GM23338 (cell line): Measurements from ENCODE around the gene OXLD1. TPM values are rescaled to one million over a fixed set of nuclear protein-coding genes. Genes with fewer than 3 reads are reported as not detected.

Experiments
- ATAC-seq: fragments of 200-7000 bp; cut with Tn5 transposase; 3 replicates; pipeline ENCODE4 v1.9.1; 2020
- DNase-seq: peaks from one replicate; pipeline ENCODE4 v3.0.0-alpha.2; 2015; ENCODE audit warnings: low spot score
- H2AFZ ChIP-seq: fragments of 200-600 bp; sonication (generic); 2 replicates; pipeline ENCODE4 v1.8.0; 2016; ENCODE audit warnings: antibody characterized with exemption, mild to moderate bottlenecking, moderate library complexity
- H3F3A ChIP-seq: fragments of 200-600 bp; sonication (generic); replicated peaks from 2 replicates; pipeline ENCODE4 v1.8.0; 2017; ENCODE audit warnings: antibody characterized with exemption, mixed run types, low read depth
- H3K27ac ChIP-seq: fragments of 200-600 bp; sonication (generic); 2 replicates; pipeline ENCODE4 v1.6.1; 2016; ENCODE audit warnings: low read depth
- H3K27me3 ChIP-seq: fragments of 200-600 bp; sonication (generic); 2 replicates; pipeline ENCODE4 v1.8.0; 2016; ENCODE audit warnings: mild to moderate bottlenecking, mixed run types, moderate library complexity; ENCODE audit not compliant: insufficient read depth
- H3K36me3 ChIP-seq: fragments of 200-600 bp; sonication (generic); 2 replicates; pipeline ENCODE4 v1.8.0; 2016; ENCODE audit warnings: mild to moderate bottlenecking; ENCODE audit not compliant: insufficient read depth
- H3K4me1 ChIP-seq: fragments of 200-600 bp; sonication (generic); 2 replicates; pipeline ENCODE4 v1.8.0; 2016; ENCODE audit warnings: mild to moderate bottlenecking, moderate library complexity; ENCODE audit not compliant: insufficient read depth
- H3K4me2 ChIP-seq: fragments of 200-600 bp; sonication (generic); 2 replicates; pipeline ENCODE4 v1.7.1; 2017; ENCODE audit warnings: mixed run types
- H3K4me3 ChIP-seq: fragments of 200-600 bp; sonication (generic); 2 replicates; pipeline ENCODE4 v1.6.1; 2016; ENCODE audit warnings: mixed run types
- H3K79me2 ChIP-seq: fragments of 200-600 bp; sonication (generic); replicated peaks from 2 replicates; pipeline ENCODE4 v1.8.0; 2017; ENCODE audit warnings: mild to moderate bottlenecking; ENCODE audit not compliant: insufficient read depth
- H3K9me2 ChIP-seq: fragments of 200-600 bp; sonication (generic); 2 replicates; pipeline ENCODE4 v1.8.0; 2017; ENCODE audit not compliant: insufficient read depth
- H4K20me1 ChIP-seq: fragments of 200-600 bp; sonication (generic); replicated peaks from 2 replicates; pipeline ENCODE4 v1.8.0; 2017; ENCODE audit warnings: mild to moderate bottlenecking; ENCODE audit not compliant: insufficient read depth
- H3K27ac Mint-ChIP-seq: 2 replicates; pipeline ENCODE4 v1.8.0; 2020; ENCODE audit warnings: inconsistent platforms, mild to moderate bottlenecking, moderate library complexity, mixed read lengths
- H3K27me3 Mint-ChIP-seq: 3 replicates; pipeline ENCODE4 v1.8.0; 2022; ENCODE audit warnings: low read depth, mild to moderate bottlenecking, moderate library complexity, mixed read lengths, inconsistent platforms; ENCODE audit not compliant: insufficient read depth, poor library complexity
- H3K36me3 Mint-ChIP-seq: 3 replicates; pipeline ENCODE4 v1.8.0; 2021; ENCODE audit warnings: low read depth, mild to moderate bottlenecking, inconsistent platforms, moderate library complexity, mixed read lengths
- H3K4me1 Mint-ChIP-seq: 3 replicates; pipeline ENCODE4 v1.8.0; 2020; ENCODE audit warnings: mild to moderate bottlenecking, inconsistent platforms, mixed read lengths
- H3K4me3 Mint-ChIP-seq: 3 replicates; pipeline ENCODE4 v1.8.0; 2021; ENCODE audit warnings: moderate library complexity, mild to moderate bottlenecking, inconsistent platforms, mixed read lengths
- H3K9me3 Mint-ChIP-seq: 3 replicates; pipeline ENCODE4 v1.8.0; 2020; ENCODE audit warnings: moderate library complexity, mild to moderate bottlenecking, inconsistent platforms, mixed read lengths
- CREB1 ChIP-seq: fragments of 250-450 bp; sonication (Bioruptor Pico); IDR thresholded peaks from 2 replicates; pipeline ENCODE4 v1.5.0; 2020; ENCODE audit warnings: low read depth, mild to moderate bottlenecking, moderate library complexity
- EZH2 ChIP-seq: fragments of 200-600 bp; sonication (generic); IDR thresholded peaks from one replicate; pipeline ENCODE4 v1.8.0; 2017; ENCODE audit warnings: antibody characterized with exemption, mild to moderate bottlenecking, low read depth; ENCODE audit not compliant: unreplicated experiment
- EZH2phosphoT487 ChIP-seq: fragments of 200-600 bp; sonication (generic); IDR thresholded peaks from one replicate; pipeline ENCODE4 v1.8.1; 2018; ENCODE audit warnings: antibody characterized with exemption; ENCODE audit not compliant: unreplicated experiment
- JUNB ChIP-seq: IDR thresholded peaks from one replicate; pipeline ENCODE4 v1.6.1; 2016; ENCODE audit warnings: antibody characterized with exemption; ENCODE audit not compliant: unreplicated experiment
- NANOG ChIP-seq: IDR thresholded peaks from 2 replicates; pipeline ENCODE4 v1.6.1; 2016; ENCODE audit warnings: antibody characterized with exemption, borderline replicate concordance
- POLR2AphosphoS5 ChIP-seq: IDR thresholded peaks from 2 replicates; pipeline ENCODE4 v1.6.1; 2016; ENCODE audit warnings: antibody characterized with exemption, low read depth
- REST ChIP-seq: IDR thresholded peaks from one replicate; pipeline ENCODE4 v1.6.1; 2018; ENCODE audit warnings: antibody characterized with exemption; ENCODE audit not compliant: unreplicated experiment
- STAT1 ChIP-seq: IDR thresholded peaks from one replicate; pipeline ENCODE4 v1.6.1; 2016; ENCODE audit warnings: antibody characterized with exemption; ENCODE audit not compliant: unreplicated experiment
- ZNF114 ChIP-seq: fragments of 250-450 bp; sonication (Bioruptor Pico); IDR thresholded peaks from 2 replicates; pipeline ENCODE4 v1.5.0; 2020; ENCODE audit warnings: mild to moderate bottlenecking, moderate library complexity
- ZNF331 ChIP-seq: fragments of 250-450 bp; sonication (Bioruptor Pico); IDR thresholded peaks from 2 replicates; pipeline ENCODE4 v1.5.0; 2020; ENCODE audit warnings: low read depth, mild to moderate bottlenecking, moderate library complexity
- polyA plus RNA-seq: library from polyadenylated mRNA; unstranded; fragments of >200 nt; fragmentation: Nextera tagmentation; extraction: Ambion mirVana; gene quantifications from 2 replicates; pipeline ENCODE4 v1.2.1, GENCODE V29; 2016
- total RNA-seq: library from RNA; depleted of rRNA; stranded (reverse); fragments of >200 nt; shearing (Covaris generic); gene quantifications from 2 replicates; pipeline ENCODE4 v1.2.3, GENCODE V29; 2014
- TF ChIP-seq, protein P1 (sequence below): IDR thresholded peaks from 2 replicates; pipeline ENCODE4 v1.6.1; 2016; ENCODE audit warnings: antibody characterized with exemption
- TF ChIP-seq, protein P2 (sequence below), 2 experiments: fragments of 200-600 bp in 1 of 2; sonication (generic) in 1 of 2; conservative IDR thresholded peaks; 2 replicates each; pipeline versions ENCODE4 v1.5.1 to v1.6.1; 2016 to 2017; ENCODE audit warnings: antibody characterized with exemption in 2 of 2, low read depth in 2 of 2, mild to moderate bottlenecking in 2 of 2, moderate library complexity in 1 of 2
- TF ChIP-seq, protein P3 (sequence below): fragments of 250-450 bp; sonication (Bioruptor Pico); IDR thresholded peaks from 2 replicates; pipeline ENCODE4 v1.5.0; 2020; ENCODE audit warnings: mild to moderate bottlenecking, moderate library complexity

OXLD1 gene
- total and polyA plus RNA-seq, 2 experiments from 2014 or later, result 46.0 to 64.9 TPM

DNA sequence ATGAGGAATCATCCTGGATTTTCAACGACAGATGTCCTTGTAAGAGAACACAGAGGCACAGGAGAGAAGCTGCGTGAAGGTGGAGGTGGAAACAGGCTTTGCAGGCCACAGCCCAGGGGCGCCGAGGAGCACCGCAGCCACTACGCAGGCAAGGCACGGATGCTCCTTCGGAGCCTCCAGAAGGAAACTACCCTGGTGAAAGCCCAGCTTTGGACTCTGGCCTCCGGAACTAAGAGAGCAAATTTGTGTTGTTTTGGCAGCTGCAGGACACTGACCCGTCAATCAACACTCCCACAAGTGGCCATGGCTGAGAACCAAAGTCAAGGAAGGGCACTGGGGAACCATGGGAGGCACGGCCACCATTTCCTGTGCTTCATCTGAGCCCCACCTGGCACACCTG is 13.7 kb upstream of the OXLD1 start:
- peaks cover 17% of the 10 kb centered on the region for H3K4me1 Mint-ChIP-seq
- H3K4me3 Mint-ChIP-seq, result no peak overlapping the region
- DNase-seq, result no peak
- no peaks in the 10 kb centered on the region for H3K9me2 ChIP-seq
- TF ChIP-seq CREB1, result no peak
- no peak for TF ChIP-seq EZH2phosphoT487
- no peak for TF ChIP-seq NANOG
- no peak for TF ChIP-seq POLR2AphosphoS5
- TF ChIP-seq, protein P1, sequence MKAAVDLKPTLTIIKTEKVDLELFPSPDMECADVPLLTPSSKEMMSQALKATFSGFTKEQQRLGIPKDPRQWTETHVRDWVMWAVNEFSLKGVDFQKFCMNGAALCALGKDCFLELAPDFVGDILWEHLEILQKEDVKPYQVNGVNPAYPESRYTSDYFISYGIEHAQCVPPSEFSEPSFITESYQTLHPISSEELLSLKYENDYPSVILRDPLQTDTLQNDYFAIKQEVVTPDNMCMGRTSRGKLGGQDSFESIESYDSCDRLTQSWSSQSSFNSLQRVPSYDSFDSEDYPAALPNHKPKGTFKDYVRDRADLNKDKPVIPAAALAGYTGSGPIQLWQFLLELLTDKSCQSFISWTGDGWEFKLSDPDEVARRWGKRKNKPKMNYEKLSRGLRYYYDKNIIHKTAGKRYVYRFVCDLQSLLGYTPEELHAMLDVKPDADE, result no peak
- TF ChIP-seq, protein P2, sequence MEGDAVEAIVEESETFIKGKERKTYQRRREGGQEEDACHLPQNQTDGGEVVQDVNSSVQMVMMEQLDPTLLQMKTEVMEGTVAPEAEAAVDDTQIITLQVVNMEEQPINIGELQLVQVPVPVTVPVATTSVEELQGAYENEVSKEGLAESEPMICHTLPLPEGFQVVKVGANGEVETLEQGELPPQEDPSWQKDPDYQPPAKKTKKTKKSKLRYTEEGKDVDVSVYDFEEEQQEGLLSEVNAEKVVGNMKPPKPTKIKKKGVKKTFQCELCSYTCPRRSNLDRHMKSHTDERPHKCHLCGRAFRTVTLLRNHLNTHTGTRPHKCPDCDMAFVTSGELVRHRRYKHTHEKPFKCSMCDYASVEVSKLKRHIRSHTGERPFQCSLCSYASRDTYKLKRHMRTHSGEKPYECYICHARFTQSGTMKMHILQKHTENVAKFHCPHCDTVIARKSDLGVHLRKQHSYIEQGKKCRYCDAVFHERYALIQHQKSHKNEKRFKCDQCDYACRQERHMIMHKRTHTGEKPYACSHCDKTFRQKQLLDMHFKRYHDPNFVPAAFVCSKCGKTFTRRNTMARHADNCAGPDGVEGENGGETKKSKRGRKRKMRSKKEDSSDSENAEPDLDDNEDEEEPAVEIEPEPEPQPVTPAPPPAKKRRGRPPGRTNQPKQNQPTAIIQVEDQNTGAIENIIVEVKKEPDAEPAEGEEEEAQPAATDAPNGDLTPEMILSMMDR (conservative IDR thresholded peaks at IDR 0.05; ENCODE audit: low read depth in 2 of 2), result no peak
- no peak for TF ChIP-seq ZNF331 (CRISPR knock-in tag)
- no peak for TF ChIP-seq ZNF114 (CRISPR knock-in tag)
- no peak for TF ChIP-seq STAT1
- no peak for TF ChIP-seq JUNB
- TF ChIP-seq, protein P3, sequence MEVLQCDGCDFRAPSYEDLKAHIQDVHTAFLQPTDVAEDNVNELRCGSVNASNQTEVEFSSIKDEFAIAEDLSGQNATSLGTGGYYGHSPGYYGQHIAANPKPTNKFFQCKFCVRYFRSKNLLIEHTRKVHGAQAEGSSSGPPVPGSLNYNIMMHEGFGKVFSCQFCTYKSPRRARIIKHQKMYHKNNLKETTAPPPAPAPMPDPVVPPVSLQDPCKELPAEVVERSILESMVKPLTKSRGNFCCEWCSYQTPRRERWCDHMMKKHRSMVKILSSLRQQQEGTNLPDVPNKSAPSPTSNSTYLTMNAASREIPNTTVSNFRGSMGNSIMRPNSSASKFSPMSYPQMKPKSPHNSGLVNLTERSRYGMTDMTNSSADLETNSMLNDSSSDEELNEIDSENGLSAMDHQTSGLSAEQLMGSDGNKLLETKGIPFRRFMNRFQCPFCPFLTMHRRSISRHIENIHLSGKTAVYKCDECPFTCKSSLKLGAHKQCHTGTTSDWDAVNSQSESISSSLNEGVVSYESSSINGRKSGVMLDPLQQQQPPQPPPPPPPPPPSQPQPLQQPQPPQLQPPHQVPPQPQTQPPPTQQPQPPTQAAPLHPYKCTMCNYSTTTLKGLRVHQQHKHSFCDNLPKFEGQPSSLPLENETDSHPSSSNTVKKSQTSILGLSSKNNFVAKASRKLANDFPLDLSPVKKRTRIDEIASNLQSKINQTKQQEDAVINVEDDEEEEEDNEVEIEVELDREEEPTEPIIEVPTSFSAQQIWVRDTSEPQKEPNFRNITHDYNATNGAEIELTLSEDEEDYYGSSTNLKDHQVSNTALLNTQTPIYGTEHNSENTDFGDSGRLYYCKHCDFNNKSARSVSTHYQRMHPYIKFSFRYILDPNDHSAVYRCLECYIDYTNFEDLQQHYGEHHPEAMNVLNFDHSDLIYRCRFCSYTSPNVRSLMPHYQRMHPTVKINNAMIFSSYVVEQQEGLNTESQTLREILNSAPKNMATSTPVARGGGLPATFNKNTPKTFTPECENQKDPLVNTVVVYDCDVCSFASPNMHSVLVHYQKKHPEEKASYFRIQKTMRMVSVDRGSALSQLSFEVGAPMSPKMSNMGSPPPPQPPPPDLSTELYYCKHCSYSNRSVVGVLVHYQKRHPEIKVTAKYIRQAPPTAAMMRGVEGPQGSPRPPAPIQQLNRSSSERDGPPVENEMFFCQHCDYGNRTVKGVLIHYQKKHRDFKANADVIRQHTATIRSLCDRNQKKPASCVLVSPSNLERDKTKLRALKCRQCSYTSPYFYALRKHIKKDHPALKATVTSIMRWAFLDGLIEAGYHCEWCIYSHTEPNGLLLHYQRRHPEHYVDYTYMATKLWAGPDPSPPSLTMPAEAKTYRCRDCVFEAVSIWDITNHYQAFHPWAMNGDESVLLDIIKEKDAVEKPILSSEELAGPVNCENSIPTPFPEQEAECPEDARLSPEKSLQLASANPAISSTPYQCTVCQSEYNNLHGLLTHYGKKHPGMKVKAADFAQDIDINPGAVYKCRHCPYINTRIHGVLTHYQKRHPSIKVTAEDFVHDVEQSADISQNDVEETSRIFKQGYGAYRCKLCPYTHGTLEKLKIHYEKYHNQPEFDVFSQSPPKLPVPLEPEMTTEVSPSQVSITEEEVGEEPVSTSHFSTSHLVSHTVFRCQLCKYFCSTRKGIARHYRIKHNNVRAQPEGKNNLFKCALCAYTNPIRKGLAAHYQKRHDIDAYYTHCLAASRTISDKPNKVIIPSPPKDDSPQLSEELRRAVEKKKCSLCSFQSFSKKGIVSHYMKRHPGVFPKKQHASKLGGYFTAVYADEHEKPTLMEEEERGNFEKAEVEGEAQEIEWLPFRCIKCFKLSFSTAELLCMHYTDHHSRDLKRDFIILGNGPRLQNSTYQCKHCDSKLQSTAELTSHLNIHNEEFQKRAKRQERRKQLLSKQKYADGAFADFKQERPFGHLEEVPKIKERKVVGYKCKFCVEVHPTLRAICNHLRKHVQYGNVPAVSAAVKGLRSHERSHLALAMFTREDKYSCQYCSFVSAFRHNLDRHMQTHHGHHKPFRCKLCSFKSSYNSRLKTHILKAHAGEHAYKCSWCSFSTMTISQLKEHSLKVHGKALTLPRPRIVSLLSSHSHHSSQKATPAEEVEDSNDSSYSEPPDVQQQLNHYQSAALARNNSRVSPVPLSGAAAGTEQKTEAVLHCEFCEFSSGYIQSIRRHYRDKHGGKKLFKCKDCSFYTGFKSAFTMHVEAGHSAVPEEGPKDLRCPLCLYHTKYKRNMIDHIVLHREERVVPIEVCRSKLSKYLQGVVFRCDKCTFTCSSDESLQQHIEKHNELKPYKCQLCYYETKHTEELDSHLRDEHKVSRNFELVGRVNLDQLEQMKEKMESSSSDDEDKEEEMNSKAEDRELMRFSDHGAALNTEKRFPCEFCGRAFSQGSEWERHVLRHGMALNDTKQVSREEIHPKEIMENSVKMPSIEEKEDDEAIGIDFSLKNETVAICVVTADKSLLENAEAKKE (CRISPR knock-in tag), result no peak
- no peak for TF ChIP-seq REST
- no peak for TF ChIP-seq EZH2
- H3K4me2 ChIP-seq, result no peak overlapping the region
- H3F3A ChIP-seq, result peaks cover 18% of the 10 kb centered on the region
- H3K27me3 Mint-ChIP-seq, result peaks cover 16% of the 10 kb centered on the region
- no peaks in the 10 kb centered on the region for H3K27me3 ChIP-seq
- peaks cover 4% of the 10 kb centered on the region; the same call in 1 of the 2 replicates for H4K20me1 ChIP-seq
- ATAC-seq, result no peak
- H3K79me2 ChIP-seq, result peaks cover 37% of the 10 kb centered on the region
- no peaks in the 10 kb centered on the region for H3K36me3 ChIP-seq
- H3K36me3 Mint-ChIP-seq, result peaks cover 17% of the 10 kb centered on the region
- no peak overlapping the region for H3K27ac Mint-ChIP-seq
- peaks cover 6% of the 10 kb centered on the region for H3K4me1 ChIP-seq
- no peak overlapping the region; the same call in 1 of the 2 replicates for H3K27ac ChIP-seq
- no peak overlapping the region for H3K4me3 ChIP-seq
- H3K9me3 Mint-ChIP-seq, result no peaks in the 10 kb centered on the region
- H2AFZ ChIP-seq, result no peak overlapping the region
